ENCODE data around the gene PRR20G.
"Not testable (repeated sequence)": the region's sequence is repeated elsewhere in the genome, so short reads cannot be mapped to it uniquely, and the experiment has no call there.

PRR20G gene

GRCh38 chr3:127299276-127299675 lies 11.4 kb upstream of the PRR20G start:
- no peak for DNase-seq (ENCODE audit: low read depth in 2 of 2)

GRCh38 chr3:127296959-127297358 lies 9.1 kb upstream of the PRR20G start:
- DNase-seq (ENCODE audit: low read depth in 2 of 2): no peak

GRCh38 chr3:127296166-127296565 lies 8.3 kb upstream of the PRR20G start:
- DNase-seq (ENCODE audit: low read depth in 2 of 2): no peak

- not testable (repeated sequence) for DNase-seq (ENCODE audit: low read depth in 2 of 2)
These were observed 5.8 kb upstream of the PRR20G start for GRCh38 chr3:127293650-127294049.

- DNase-seq (ENCODE audit: low read depth in 2 of 2): no peak
These were observed 3.8 kb upstream of the PRR20G start for GRCh38 chr3:127291611-127292010.

- DNase-seq (ENCODE audit: low read depth in 2 of 2): no peak
These were observed 3.3 kb upstream of the PRR20G start for GRCh38 chr3:127291114-127291513.

- no peak for DNase-seq (ENCODE audit: low read depth in 2 of 2)
These were observed 2.1 kb upstream of the PRR20G start for GRCh38 chr3:127289706-127290575.

GRCh38 chr3:127288921-127289705 lies 1.3 kb upstream of the PRR20G start:
- no peak for DNase-seq (ENCODE audit: low read depth in 2 of 2)

GRCh38 chr3:127288343-127288742 lies 497 bp upstream of the PRR20G start:
- no peak for DNase-seq (ENCODE audit: low read depth in 2 of 2)

- DNase-seq (ENCODE audit: low read depth in 2 of 2): no peak
These were observed 1.2 kb downstream of the PRR20G start for GRCh38 chr3:127286571-127287140.

GRCh38 chr3:127284258-127284657 lies 3.6 kb downstream of the PRR20G start:
- DNase-seq (ENCODE audit: low read depth in 2 of 2): no peak

- no peak for DNase-seq (ENCODE audit: low read depth in 2 of 2)
These were observed 10.3 kb downstream of the PRR20G start for GRCh38 chr3:127277561-127277960.

GRCh38 chr3:127276995-127277394 lies 10.9 kb downstream of the PRR20G start:
- DNase-seq (ENCODE audit: low read depth in 2 of 2): no peak

GRCh38 chr3:127276396-127276795 lies 11.4 kb downstream of the PRR20G start:
- no peak for DNase-seq (ENCODE audit: low read depth in 2 of 2)

- DNase-seq (ENCODE audit: low read depth in 2 of 2): no peak
These were observed 12.5 kb downstream of the PRR20G start for GRCh38 chr3:127275287-127275781.

- DNase-seq (ENCODE audit: low read depth in 2 of 2): no peak
These were observed 13.6 kb downstream of the PRR20G start for GRCh38 chr3:127274200-127274760.

GRCh38 chr3:127273206-127273605 lies 14.6 kb downstream of the PRR20G start:
- no peak for DNase-seq (ENCODE audit: low read depth in 2 of 2)

GRCh38 chr3:127266186-127266585 lies 21.7 kb downstream of the PRR20G start:
- no peak for DNase-seq (ENCODE audit: low read depth in 2 of 2)

GRCh38 chr3:127265581-127265981 lies 22.3 kb downstream of the PRR20G start:
- DNase-seq (ENCODE audit: low read depth in 2 of 2): no peak

- no peak for DNase-seq (ENCODE audit: low read depth in 2 of 2)
These were observed 22.9 kb downstream of the PRR20G start for GRCh38 chr3:127264794-127265514.

- no peak for DNase-seq (ENCODE audit: low read depth in 2 of 2)
These were observed 23.6 kb downstream of the PRR20G start for GRCh38 chr3:127264292-127264691.

Data from stimulated activated CD8-positive, alpha-beta memory T cell treated with anti-CD3 and anti-CD28 coated beads, Interleukin-15, amount 100 ng/mL, for 4 hours (primary cell).